Activated CD4-positive, alpha-beta T cell treated with anti-CD3 and anti-CD28 coated beads, Interleukin-2, amount 50 U/mL, for 48 hours (primary cell): Measurements from ENCODE around the gene OS9.

ENCODE experiments used
- DNase-seq, 2 experiments: peaks; one replicate each; pipeline ENCODE4 v3.0.0-alpha.2; 2020

Gene OS9

DNA sequence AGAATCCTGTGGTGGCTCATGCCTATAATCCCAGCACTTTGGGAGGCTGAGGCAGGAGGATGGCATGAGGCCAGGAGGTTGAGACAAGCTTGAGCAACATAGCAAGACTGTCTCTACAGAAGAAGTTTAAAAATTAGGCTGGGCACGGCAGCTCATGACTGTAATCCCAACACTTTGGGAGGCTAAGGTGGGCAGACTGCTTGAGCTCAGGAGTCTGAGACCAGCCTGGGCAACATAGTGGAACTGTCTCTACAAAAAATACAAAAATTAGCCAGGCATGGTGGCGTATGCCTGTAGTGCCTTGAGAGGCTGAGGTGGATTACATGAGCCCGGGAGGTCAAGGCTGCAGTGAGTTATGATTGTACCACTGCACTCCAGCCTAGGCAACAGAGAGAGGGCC is 73.9 kb downstream of the OS9 start:
- DNase-seq, result no peak

DNA sequence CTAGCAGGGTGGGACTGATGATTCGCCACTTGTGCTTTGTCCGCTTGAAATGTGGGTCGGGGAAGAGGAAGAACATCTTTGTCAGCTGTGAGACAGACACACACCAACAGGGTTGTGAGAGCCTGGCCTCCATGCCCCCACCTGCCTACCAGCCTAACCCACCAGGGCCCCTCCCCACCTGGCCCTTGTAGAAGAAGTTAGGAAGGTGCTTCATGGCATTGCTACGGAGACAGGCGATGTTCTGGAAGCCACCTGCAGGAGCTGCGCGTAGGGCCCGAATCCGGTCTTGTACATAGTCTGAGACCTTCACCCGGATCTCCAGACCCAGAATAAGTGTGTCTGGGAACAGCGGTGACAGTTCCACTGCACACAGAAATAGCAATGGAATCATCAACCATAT is 75.7 kb downstream of the OS9 start:
- no peak for DNase-seq

DNA sequence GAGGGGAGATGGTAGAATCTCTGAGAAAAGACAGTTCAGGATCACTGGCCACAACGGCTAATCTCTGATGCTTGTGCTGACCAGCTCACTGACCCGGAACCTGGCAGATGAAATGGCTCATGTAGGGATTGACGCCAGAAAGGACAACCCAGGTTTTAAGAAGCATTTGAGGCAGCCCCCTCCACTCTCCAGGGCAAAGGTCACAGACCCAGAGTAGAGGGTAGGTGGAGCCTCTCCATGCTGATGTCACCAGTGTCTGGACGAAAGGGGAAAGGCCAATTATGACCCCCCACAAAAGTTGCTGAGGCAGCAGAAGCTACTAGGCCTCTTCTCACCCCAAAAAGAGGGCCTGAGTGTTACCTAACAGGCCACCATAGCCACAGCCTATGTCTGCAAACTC is 76.8 kb downstream of the OS9 start:
- no peak for DNase-seq
